ENCODE measurements around the gene DNM2. TPM values are rescaled to one million over a fixed set of nuclear protein-coding genes. Genes with fewer than 3 reads are reported as not detected.
"Not testable (repeated sequence)": the region's sequence is repeated elsewhere in the genome, so short reads cannot be mapped to it uniquely, and the experiment has no call there.

DNM2 gene
- total and polyA plus RNA-seq, 2 of the 13 experiments (the other 11 are each of a cell fraction or from before 2014, with no cell fraction given), result 41.7 to 59.8 TPM

GRCh38 chr19:10744801-10745293 is 27.0 kb downstream of the DNM2 start:
- no peak for TF ChIP-seq HDAC2 (CRISPR knock-in tag; IDR thresholded peaks at IDR 0.05)
- 0 out of 2 replicates have a peak, but pooled peaks have one; percentile 33 for TF ChIP-seq ZBTB38 (CRISPR knock-in tag; IDR thresholded peaks at IDR 0.05)
- TF ChIP-seq, protein P1, sequence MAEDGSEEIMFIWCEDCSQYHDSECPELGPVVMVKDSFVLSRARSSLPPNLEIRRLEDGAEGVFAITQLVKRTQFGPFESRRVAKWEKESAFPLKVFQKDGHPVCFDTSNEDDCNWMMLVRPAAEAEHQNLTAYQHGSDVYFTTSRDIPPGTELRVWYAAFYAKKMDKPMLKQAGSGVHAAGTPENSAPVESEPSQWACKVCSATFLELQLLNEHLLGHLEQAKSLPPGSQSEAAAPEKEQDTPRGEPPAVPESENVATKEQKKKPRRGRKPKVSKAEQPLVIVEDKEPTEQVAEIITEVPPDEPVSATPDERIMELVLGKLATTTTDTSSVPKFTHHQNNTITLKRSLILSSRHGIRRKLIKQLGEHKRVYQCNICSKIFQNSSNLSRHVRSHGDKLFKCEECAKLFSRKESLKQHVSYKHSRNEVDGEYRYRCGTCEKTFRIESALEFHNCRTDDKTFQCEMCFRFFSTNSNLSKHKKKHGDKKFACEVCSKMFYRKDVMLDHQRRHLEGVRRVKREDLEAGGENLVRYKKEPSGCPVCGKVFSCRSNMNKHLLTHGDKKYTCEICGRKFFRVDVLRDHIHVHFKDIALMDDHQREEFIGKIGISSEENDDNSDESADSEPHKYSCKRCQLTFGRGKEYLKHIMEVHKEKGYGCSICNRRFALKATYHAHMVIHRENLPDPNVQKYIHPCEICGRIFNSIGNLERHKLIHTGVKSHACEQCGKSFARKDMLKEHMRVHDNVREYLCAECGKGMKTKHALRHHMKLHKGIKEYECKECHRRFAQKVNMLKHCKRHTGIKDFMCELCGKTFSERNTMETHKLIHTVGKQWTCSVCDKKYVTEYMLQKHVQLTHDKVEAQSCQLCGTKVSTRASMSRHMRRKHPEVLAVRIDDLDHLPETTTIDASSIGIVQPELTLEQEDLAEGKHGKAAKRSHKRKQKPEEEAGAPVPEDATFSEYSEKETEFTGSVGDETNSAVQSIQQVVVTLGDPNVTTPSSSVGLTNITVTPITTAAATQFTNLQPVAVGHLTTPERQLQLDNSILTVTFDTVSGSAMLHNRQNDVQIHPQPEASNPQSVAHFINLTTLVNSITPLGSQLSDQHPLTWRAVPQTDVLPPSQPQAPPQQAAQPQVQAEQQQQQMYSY (CRISPR knock-in tag; IDR thresholded peaks at IDR 0.05), result peak; percentile 38; the same call in 1 of the 2 replicates
- TF ChIP-seq FOXP1 (IDR thresholded peaks at IDR 0.05), result no peak
- no peak for TF ChIP-seq FOXP1 (CRISPR knock-in tag; IDR thresholded peaks at IDR 0.05)
- POLR2A ChIA-PET, result interaction anchor here (1.3 kb wide), 1 partner anchor 27 kb away, joined by 4 read pairs; no protein-coding TSS in a partner anchor
- no TSS peak for BruUV-seq (replicated peaks)
- CTCF ChIA-PET (ENCODE audit: low intra/inter-chr PET ratio, low total read pairs), result no interaction called here
- Histone ChIP-seq H4K20me1 (ENCODE audit: insufficient read depth, low read length) (no peaks in the 10 kb centered on the region; the same call in 1 of the 2 replicates), H3K27me3 (ENCODE audit: control insufficient read depth in 1 of 2, insufficient read depth in 2 of 2, low read length in 2 of 2) (no peaks in the 10 kb centered on the region), H3K9ac (ENCODE audit: insufficient read depth, low read depth, low read length) (no peak overlapping the region), H3K9me3 (ENCODE audit: low read length) (no peaks in the 10 kb centered on the region), H2AFZ (ENCODE audit: low read length) (no peak overlapping the region), H3K4me1 (ENCODE audit: insufficient read depth, low read length) (peaks cover 83% of the 10 kb centered on the region), H3K4me2 (ENCODE audit: low read depth, low read length) (no peak overlapping the region), H3K36me3 (replicated peaks in 1 of 2; ENCODE audit: control insufficient read depth in 1 of 2, insufficient read depth in 2 of 2, low read length in 2 of 2) (peaks cover 6% of the 10 kb centered on the region in 2 experiments; a peak in 2 of 5 replicates), H3K79me2 (ENCODE audit: insufficient read depth, low read length) (peaks cover 65% of the 10 kb centered on the region), H3K27ac (ENCODE audit: extremely low read length, insufficient read depth, low read length) (no peak overlapping the region), H3K4me3 (replicated peaks in 1 of 3; ENCODE audit: insufficient read depth in 1 of 3, low read depth in 2 of 3, low read length in 3 of 3) (no peak overlapping the region)
- intact Hi-C loops (cut with micrococcal nuclease; ENCODE audit: unreplicated experiment) (no loop called here), in situ Hi-C loops (cut with HindIII; ENCODE audit: extremely low pct_ligation_motif_present, low pct_unique_long_range_greater_than_20kb) (no loop called here)
- DNase-seq (ENCODE audit: low spot score) (no peak), FAIRE-seq (no peak), ATAC-seq (no peak)
- WGBS (ENCODE audit: low lambda C conversion rate), result 75% methylated on average over 11 of the region's 12 CpGs

- H3K4me3 ChIP-seq (replicated peaks in 1 of 3; ENCODE audit: insufficient read depth in 1 of 3, low read depth in 2 of 3, low read length in 3 of 3); H3K36me3 ChIP-seq (replicated peaks in 1 of 2; ENCODE audit: control insufficient read depth in 1 of 2, insufficient read depth in 2 of 2, low read length in 2 of 2); DNase-seq (ENCODE audit: low spot score); intact Hi-C loops (cut with micrococcal nuclease; ENCODE audit: unreplicated experiment); H3K27me3 ChIP-seq (ENCODE audit: control insufficient read depth in 1 of 2, insufficient read depth in 2 of 2, low read length in 2 of 2); H3K9ac ChIP-seq (ENCODE audit: insufficient read depth, low read depth, low read length); ATAC-seq; in situ Hi-C loops (cut with HindIII; ENCODE audit: extremely low pct_ligation_motif_present, low pct_unique_long_range_greater_than_20kb); FAIRE-seq; H4K20me1 ChIP-seq (ENCODE audit: insufficient read depth, low read length); H3K9me3 ChIP-seq (ENCODE audit: low read length); CTCF ChIA-PET (ENCODE audit: low intra/inter-chr PET ratio, low total read pairs); BruUV-seq (replicated peaks); H3K27ac ChIP-seq (ENCODE audit: extremely low read length, insufficient read depth, low read length); H2AFZ ChIP-seq (ENCODE audit: low read length); H3K4me2 ChIP-seq (ENCODE audit: low read depth, low read length); POLR2A ChIA-PET: not testable (repeated sequence)
- Histone ChIP-seq H3K79me2 (ENCODE audit: insufficient read depth, low read length) (peaks cover 65% of the 10 kb centered on the region), H3K4me1 (ENCODE audit: insufficient read depth, low read length) (peaks cover 90% of the 10 kb centered on the region)
- WGBS (ENCODE audit: low lambda C conversion rate), result 95% methylated on average over 8 of the region's 8 CpGs
Observed at GRCh38 chr19:10746437-10746836, 28.6 kb downstream of the DNM2 start.

All from HepG2 (cell line).